Small intestine (tissue), 7 donors: ENCODE measurements around the gene RASGRP3. TPM values are rescaled to one million over a fixed set of nuclear protein-coding genes. Genes with fewer than 3 reads are reported as not detected.

Experiments used
- DNase-seq, 2 donors: peaks; one replicate each; pipeline versions ENCODE4 v3.0.0 to v3.0.0-alpha.2; 2013
- FAIRE-seq: peaks from 2 replicates; lab custom pipeline; 2012; peaks lifted over from hg19 to GRCh38; lab: Jason Lieb, UNC
- H3K27ac ChIP-seq, 3 donors: one replicate each; pipeline ENCODE4 v1.5.1; 2013; ENCODE audit warnings: low read length in 2 of 3, mild to moderate bottlenecking in 2 of 3, control low read depth in 1 of 3, inconsistent platforms in 1 of 3, low read depth in 1 of 3, moderate library complexity in 1 of 3
- H3K27me3 ChIP-seq, 3 donors: one replicate each; pipeline ENCODE4 v1.6.1; 2013; ENCODE audit warnings: low read length in 3 of 3, inconsistent platforms in 1 of 3; ENCODE audit not compliant: control insufficient read depth in 3 of 3, insufficient read depth in 3 of 3
- H3K36me3 ChIP-seq, 3 donors: one replicate each; pipeline ENCODE4 v1.6.1; 2013; ENCODE audit warnings: low read length in 3 of 3, inconsistent platforms in 1 of 3, low read depth in 1 of 3, mild to moderate bottlenecking in 1 of 3, moderate library complexity in 1 of 3; ENCODE audit not compliant: control insufficient read depth in 3 of 3, insufficient read depth in 2 of 3
- H3K4me1 ChIP-seq, 3 donors: one replicate each; pipeline ENCODE4 v1.6.1; 2013; ENCODE audit warnings: low read length in 2 of 3, inconsistent platforms in 1 of 3, low read depth in 1 of 3, mild to moderate bottlenecking in 1 of 3, moderate library complexity in 1 of 3; ENCODE audit not compliant: control insufficient read depth in 3 of 3, insufficient read depth in 2 of 3
- H3K4me3 ChIP-seq, 3 donors: one replicate each; pipeline ENCODE4 v1.5.1; 2013; ENCODE audit warnings: low read length in 3 of 3, control low read depth in 1 of 3, inconsistent platforms in 1 of 3, low read depth in 1 of 3, mild to moderate bottlenecking in 1 of 3, moderate library complexity in 1 of 3
- H3K9me3 ChIP-seq, 2 donors: one replicate each; pipeline ENCODE4 v1.6.1; 2013; ENCODE audit warnings: low read depth in 1 of 2, low read length in 1 of 2; ENCODE audit not compliant: control insufficient read depth in 2 of 2, insufficient read depth in 1 of 2
- WGBS, 3 donors: extraction: QIAGEN DNeasy Blood & Tissue Kit; methylation state at CpG; one replicate each; pipeline ENCODE4 v1.1.7; 2013; 5-methylcytosine and 5-hydroxymethylcytosine counted together
- polyA plus RNA-seq, 4 donors: library from polyadenylated mRNA; stranded (reverse) in 3 of 4; unstranded in 1 of 4; fragments of 200-250 nt in 3 of 4; fragments of 120-200 nt in 1 of 4; gene quantifications; one replicate each; pipeline versions ENCODE4 v1.2.1 to v1.2.3, GENCODE V29; 2013
- donor health status: healthy with polysubstance abuse.
- donor health status: control.
- donor health status: control.
- donor health status: Bipolar disorder and iron deficiency.
- donor health status: healthy.

The RASGRP3 gene
- polyA plus RNA-seq, 4 donors, result 1.6 to 7.9 (median 3.9) TPM

DNA sequence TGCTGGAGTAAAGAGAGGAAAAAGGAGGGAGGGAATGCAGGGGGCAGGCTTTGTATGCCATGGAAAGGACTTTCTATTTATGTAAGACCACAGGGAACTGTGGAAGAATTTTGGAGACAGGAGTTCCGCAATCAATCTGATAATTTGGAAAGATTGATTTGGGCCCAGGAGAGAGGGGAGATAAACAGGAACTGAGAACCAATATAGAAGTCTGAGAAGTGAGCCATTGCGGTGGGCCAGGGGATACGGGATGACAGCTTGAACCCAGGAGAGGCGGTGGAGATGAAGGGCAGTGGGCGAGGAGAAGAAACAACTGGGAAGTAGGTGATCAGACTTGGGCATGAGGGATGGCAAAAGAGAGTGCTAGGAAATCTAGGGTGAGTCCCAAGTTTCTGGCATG lies 23.7 kb downstream of the RASGRP3 start:
- H3K4me3 ChIP-seq, result no peak overlapping the region
- H3K27me3 ChIP-seq, result no peaks in the 10 kb centered on the region
- no peak overlapping the region for H3K27ac ChIP-seq
- no peak for FAIRE-seq
- H3K9me3 ChIP-seq, result no peaks in the 10 kb centered on the region
- no peaks in the 10 kb centered on the region for H3K36me3 ChIP-seq
- WGBS, 3 donors, result 87 to 91% (median 88%) methylated on average over 5 of the region's 5 CpGs
- DNase-seq, result no peak
- peaks cover 0 to 2% (median 0%) of the 10 kb centered on the region in 3 donors for H3K4me1 ChIP-seq

DNA sequence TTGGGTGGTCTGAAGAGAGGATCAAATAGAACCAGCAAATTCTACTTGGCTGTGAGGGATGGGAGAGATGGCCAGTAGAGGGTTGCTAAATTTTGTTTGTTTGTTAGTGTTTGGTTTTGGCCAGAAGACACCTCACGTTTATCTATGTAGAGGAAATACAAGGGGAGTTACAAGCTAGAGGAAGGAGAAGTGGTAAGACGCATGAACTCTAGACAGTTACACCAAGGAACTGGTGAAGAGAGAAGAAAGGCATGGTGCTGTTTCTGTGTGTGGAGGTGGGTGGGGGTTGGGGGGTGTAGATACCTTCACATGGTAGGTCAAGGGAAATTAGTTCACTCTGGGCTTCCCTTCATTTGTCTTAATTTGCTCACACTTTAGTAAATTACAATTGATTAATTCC lies 25.6 kb downstream of the RASGRP3 start:
- WGBS, 3 donors, result 75 to 84% (median 76%) methylated on average over 2 of the region's 2 CpGs
- no peak overlapping the region for H3K4me3 ChIP-seq
- DNase-seq, result no peak
- H3K27me3 ChIP-seq, result no peaks in the 10 kb centered on the region
- H3K4me1 ChIP-seq, result peaks cover 0 to 2% (median 0%) of the 10 kb centered on the region in 3 donors
- no peak for FAIRE-seq
- H3K36me3 ChIP-seq, result no peaks in the 10 kb centered on the region
- H3K27ac ChIP-seq, result no peak overlapping the region
- no peaks in the 10 kb centered on the region for H3K9me3 ChIP-seq

DNA sequence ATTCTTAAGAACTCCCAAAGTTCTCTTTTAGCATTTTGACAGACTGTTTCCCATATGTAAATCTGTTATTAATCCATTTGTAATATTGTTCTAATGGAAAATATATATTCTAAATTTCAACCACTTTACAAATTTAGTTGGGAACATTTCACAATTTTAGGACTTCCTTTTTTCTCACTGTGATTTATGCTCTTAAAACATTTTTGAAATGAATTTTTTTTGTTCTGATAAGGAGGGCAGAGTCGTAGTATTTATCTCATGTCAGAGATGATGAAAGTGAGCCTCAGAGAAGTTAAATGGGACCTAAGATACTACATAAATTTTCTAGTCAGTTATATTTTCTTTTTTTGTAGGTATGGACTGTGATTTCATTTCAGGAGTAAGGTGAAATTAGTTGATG lies 26.6 kb downstream of the RASGRP3 start:
- H3K4me1 ChIP-seq, result peaks cover 0 to 2% (median 0%) of the 10 kb centered on the region in 3 donors
- H3K36me3 ChIP-seq, result no peaks in the 10 kb centered on the region
- DNase-seq, result no peak
- no peaks in the 10 kb centered on the region for H3K9me3 ChIP-seq
- no peak for FAIRE-seq
- WGBS, 3 donors, result 31 to 44% (median 42%) methylated on average over 1 of the region's 1 CpG
- no peak overlapping the region for H3K27ac ChIP-seq
- H3K27me3 ChIP-seq, result no peaks in the 10 kb centered on the region
- H3K4me3 ChIP-seq, result no peak overlapping the region

DNA sequence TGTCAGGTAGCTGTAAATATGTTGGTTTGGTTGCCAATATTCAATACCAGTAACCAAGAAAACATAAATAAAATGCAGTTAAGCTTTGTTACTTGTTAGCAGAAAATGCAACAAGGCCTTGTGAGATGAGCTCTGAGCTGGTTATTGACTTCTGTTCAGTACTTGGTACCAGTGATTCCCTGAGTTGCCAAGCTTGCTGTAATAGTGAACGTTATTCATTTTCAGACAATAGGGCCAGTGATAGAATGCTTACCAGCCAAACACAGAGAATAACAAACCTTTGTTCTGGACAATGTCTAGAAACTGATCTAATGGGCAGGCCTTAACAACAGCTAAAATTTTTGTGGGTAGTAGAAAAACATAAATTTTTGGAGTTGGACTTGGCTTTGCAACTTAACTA lies 29.5 kb downstream of the RASGRP3 start:
- WGBS, 3 donors, result 75 to 80% (median 77%) methylated on average over 1 of the region's 1 CpG
- Histone ChIP-seq H3K9me3 (no peaks in the 10 kb centered on the region), H3K36me3 (no peaks in the 10 kb centered on the region), H3K4me3 (no peak overlapping the region), H3K27me3 (no peaks in the 10 kb centered on the region), H3K27ac (no peak overlapping the region), H3K4me1 (no peaks in the 10 kb centered on the region)
- FAIRE-seq (no peak), DNase-seq (no peak)

DNA sequence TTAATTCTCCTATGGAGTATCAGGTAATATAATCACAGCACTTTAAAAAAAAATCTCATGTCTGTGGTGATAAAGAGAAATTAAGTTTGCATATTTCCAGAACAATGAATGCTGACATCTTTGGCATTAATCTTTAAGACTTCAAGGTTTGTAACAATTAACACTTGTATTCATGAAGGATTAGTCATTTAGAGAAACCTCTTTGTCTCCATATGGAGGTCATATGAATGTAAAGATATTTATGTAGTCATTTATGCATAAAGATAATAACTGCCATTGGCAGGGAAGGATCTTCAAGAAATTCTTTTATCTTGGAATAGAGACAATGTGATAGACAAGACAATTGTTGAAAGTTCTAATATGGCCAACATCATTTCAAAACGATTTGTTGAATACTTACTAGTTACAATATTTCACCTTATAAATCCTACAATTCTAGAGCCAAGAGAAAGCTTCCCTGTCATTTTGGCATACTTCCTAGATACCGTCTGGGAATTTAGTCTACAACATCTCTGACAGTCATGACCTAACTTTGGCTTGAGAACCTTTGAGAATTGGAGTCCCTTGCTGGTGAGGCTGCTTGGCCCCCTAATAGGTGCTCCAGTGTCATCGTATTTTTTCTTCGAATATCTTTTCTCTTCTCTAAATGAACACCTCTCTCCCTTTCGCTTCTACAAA lies 33.6 kb downstream of the RASGRP3 start:
- H3K4me1 ChIP-seq, result no peaks in the 10 kb centered on the region
- H3K36me3 ChIP-seq, result no peaks in the 10 kb centered on the region
- no peaks in the 10 kb centered on the region for H3K9me3 ChIP-seq
- no peak overlapping the region for H3K4me3 ChIP-seq
- no peak for FAIRE-seq
- H3K27me3 ChIP-seq, result no peaks in the 10 kb centered on the region
- 80 to 88% (median 84%) methylated on average over 5 of the region's 5 CpGs for WGBS, 3 donors
- DNase-seq, result no peak
- peak overlapping the region in 1 of 3 donors; percentile 31 for H3K27ac ChIP-seq

DNA sequence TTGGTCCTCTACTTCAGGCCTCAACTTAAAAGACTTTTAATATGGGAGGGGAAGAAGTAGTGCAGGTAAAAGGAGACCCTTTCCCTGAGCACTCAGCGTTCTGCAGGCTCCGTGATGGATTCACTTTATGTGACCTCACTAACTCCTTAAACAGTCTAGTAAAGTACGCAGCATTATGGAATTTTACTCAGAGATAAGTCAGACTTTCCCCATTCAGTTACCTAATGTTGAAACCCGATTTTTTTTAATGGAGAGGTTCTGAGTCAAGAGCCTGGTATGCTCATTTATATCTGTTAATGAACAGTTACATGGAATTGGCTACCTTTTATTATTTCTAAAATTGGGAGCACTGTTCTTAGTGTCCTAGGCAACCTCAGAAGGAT lies 34.1 kb downstream of the RASGRP3 start:
- H3K36me3 ChIP-seq, result no peaks in the 10 kb centered on the region
- whole genome bisulfite sequencing, 3 donors, result 78 to 87% (median 86%) methylated on average over 4 of the region's 4 CpGs
- no peaks in the 10 kb centered on the region for H3K27me3 ChIP-seq
- no peaks in the 10 kb centered on the region for H3K4me1 ChIP-seq
- FAIRE-seq, result no peak
- peak overlapping the region in 1 of 3 donors; percentile 31 for H3K27ac ChIP-seq
- no peak for DNase-seq
- no peak overlapping the region for H3K4me3 ChIP-seq
- no peaks in the 10 kb centered on the region for H3K9me3 ChIP-seq

DNA sequence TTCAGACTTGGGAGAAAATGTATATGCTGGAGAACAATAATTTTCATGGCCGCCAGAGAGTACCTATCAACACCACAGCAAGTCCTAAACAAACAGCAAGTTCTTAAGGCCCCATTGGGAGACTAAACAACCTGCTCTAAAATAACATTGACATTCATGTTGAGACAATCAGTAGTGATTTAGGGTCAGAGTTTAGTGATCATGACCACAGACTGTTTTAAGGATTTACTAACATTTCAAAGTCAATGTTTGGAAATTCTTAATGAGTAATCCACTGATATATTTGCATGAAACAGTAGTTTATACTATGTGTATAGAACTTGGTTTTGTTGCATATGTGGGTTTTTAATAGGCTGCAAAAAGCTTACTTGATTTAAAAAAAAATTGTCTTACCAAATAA lies 34.7 kb downstream of the RASGRP3 start:
- no peak overlapping the region for H3K4me3 ChIP-seq
- H3K27ac ChIP-seq, result no peak overlapping the region
- H3K9me3 ChIP-seq, result no peaks in the 10 kb centered on the region
- no peaks in the 10 kb centered on the region for H3K36me3 ChIP-seq
- no peaks in the 10 kb centered on the region for H3K4me1 ChIP-seq
- DNase-seq (no peak), FAIRE-seq (no peak)
- no peaks in the 10 kb centered on the region for H3K27me3 ChIP-seq
- 77 to 88% (median 83%) methylated on average over 1 of the region's 1 CpG for WGBS, 3 donors

DNA sequence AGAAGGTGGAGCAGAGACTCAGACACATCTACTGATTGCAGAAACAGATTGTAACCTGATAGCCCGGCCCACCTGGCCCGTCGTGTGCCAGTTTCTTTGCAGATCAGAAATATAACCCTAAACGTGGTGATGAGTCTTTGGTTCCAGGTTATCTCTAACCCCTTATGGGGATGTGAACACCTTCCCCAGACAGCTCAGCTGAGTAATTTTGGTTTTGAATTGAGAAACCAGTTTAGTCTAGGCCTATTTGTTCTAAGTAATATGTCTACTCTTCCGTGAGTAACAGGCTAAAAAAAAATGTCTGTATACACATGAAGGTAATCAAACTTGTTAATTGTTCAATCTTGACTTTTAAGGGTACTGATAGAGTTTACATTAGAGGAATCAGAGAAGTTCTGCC lies 35.7 kb downstream of the RASGRP3 start:
- 55 to 59% (median 57%) methylated on average over 5 of the region's 5 CpGs for WGBS, 3 donors
- Histone ChIP-seq H3K36me3 (no peaks in the 10 kb centered on the region), H3K9me3 (no peaks in the 10 kb centered on the region), H3K4me1 (no peaks in the 10 kb centered on the region), H3K27ac (no peak overlapping the region), H3K4me3 (no peak overlapping the region), H3K27me3 (no peaks in the 10 kb centered on the region)
- DNase-seq, result no peak
- FAIRE-seq, result no peak

DNA sequence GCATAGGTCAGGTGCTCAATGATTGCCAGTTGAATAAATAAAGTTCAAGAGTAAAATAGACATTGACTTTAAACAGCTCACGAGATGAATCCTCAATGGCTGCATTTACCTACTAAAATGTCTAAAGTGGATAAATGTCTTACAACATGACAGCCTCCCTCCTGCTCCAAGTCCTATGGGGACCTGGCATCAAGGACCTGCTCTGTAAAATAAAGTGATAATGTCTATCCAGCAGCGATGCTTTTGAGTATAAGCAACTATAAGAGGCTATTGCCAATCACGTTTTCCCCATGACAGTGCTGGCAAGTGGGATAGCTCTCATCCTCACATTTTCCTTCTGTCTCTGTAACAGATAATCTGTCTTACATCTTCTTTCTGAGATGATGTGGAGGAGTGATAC lies 37.0 kb downstream of the RASGRP3 start:
- WGBS, 3 donors, result 64 to 89% (median 85%) methylated on average over 3 of the region's 3 CpGs

More for the DNA sequence above, 37.0 kb downstream of the RASGRP3 start:
- DNase-seq, result no peak
- Histone ChIP-seq H3K36me3 (no peaks in the 10 kb centered on the region), H3K4me1 (no peaks in the 10 kb centered on the region), H3K27ac (no peak overlapping the region), H3K27me3 (no peaks in the 10 kb centered on the region), H3K9me3 (no peaks in the 10 kb centered on the region), H3K4me3 (no peak overlapping the region)
- no peak for FAIRE-seq
